Body of pancreas (tissue), 4 donors: ENCODE measurements around the gene PPARA. TPM values are rescaled to one million over a fixed set of nuclear protein-coding genes. Genes with fewer than 3 reads are reported as not detected.

Experiments
- ATAC-seq: fragments of 150-250 bp; one replicate; pipeline ENCODE4 v1.9.1; 2016
- DNase-seq, 4 donors: peaks; one replicate each; pipeline ENCODE4 v3.0.0-alpha.2; 2019
- H3K27ac ChIP-seq, 4 donors: fragments of 200-600 bp; sonication (generic); 1 replicate in 3 of 4; 2 replicates in 1 of 4; pipeline versions ENCODE4 v1.5.1 to v1.6.1; 2016 to 2019; ENCODE audit warnings: mild to moderate bottlenecking in 1 of 4, mixed read lengths in 1 of 4, moderate library complexity in 1 of 4
- H3K27me3 ChIP-seq, 2 donors: fragments of 200-600 bp; sonication (generic); one replicate each; pipeline ENCODE4 v1.6.0; 2016; ENCODE audit warnings: mild to moderate bottlenecking in 1 of 2
- H3K36me3 ChIP-seq, 2 donors: fragments of 200-600 bp; sonication (generic); replicated peaks in 1 of 2; 2 replicates each; pipeline ENCODE4 v1.5.1; 2016; ENCODE audit warnings: low read depth in 2 of 2; ENCODE audit not compliant: insufficient read depth in 1 of 2
- H3K4me1 ChIP-seq: fragments of 200-600 bp; sonication (generic); one replicate; pipeline ENCODE4 v1.6.0; 2016
- H3K4me3 ChIP-seq, 2 donors: fragments of 200-600 bp; sonication (generic); 1 replicate in 1 of 2; 2 replicates in 1 of 2; pipeline ENCODE4 v1.5.1; 2016 to 2019
- H3K9me3 ChIP-seq, 3 donors: fragments of 200-600 bp; sonication (generic); 1 replicate in 2 of 3; 2 replicates in 1 of 3; pipeline ENCODE4 v1.5.1; 2016
- POLR2A ChIP-seq, 3 donors: fragments of 450-650 bp; IDR thresholded peaks; one replicate each; pipeline ENCODE4 v1.6.1; 2016; ENCODE audit warnings: antibody characterized with exemption in 3 of 3, mild to moderate bottlenecking in 2 of 3
- WGBS, 2 donors: methylation state at CpG; one replicate each; pipeline ENCODE4 v1.1.5; 2017; 5-methylcytosine and 5-hydroxymethylcytosine counted together
- intact Hi-C: fragments of 100-400 bp; cut with DNase I; formaldehyde crosslinking; loops from one replicate; pipeline ENCODE4 v1.15.1; 2023
- total RNA-seq, 2 donors: library from RNA; depleted of rRNA; stranded (reverse); fragments of >200 nt; gene quantifications; one replicate each; pipeline ENCODE4 v1.1.0, GENCODE V29; 2016
- TF ChIP-seq, protein P1 (sequence below), 7 experiments: fragments of 450-650 bp in 4 of 7; fragments of 200-600 bp in 3 of 7; sonication (generic) in 3 of 7; IDR thresholded peaks; one replicate each; pipeline ENCODE4 v1.5.1; 2016 to 2019; ENCODE audit warnings: antibody characterized with exemption in 7 of 7

PPARA gene
- total RNA-seq, 2 donors from 2014 or later = 15.8 to 19.8 TPM

DNA sequence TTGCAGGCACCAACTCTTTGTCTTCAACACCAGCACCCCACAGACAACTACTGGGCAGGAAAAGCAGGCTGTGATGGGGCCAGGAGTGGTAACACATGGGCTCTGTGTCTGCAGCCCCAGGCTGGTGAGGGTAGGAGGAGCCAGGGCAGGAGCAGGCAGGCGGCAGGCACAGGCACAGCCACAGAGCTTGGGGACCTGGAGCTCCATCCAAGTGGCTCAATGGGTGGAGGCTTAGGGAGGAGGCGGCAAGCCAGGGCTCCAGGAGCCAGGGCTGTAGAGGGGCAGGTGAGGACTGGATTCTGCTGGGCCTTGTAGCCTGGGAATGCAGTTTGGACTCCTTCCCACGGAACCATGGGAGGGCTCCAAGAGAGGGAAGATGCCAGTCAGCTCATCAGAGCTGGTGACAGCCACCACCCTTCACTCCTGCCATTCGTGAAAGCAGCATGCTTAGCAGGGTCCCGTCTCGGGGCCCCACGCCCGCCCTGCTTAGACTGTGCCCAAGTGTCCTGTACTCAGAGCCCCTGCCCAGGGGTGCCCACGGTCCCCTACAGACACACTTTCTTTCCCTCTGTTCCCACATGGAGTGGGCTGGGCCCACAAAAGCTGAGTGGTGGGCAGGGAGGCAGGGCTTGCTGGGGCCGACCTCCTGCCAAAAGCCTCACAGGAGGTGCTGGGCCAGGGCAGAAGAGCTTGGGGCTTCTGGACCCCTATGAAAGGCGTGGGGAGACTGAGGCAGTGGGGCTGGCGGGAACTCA lies 129.9 kb downstream of the PPARA start:
- TF ChIP-seq, protein P1, sequence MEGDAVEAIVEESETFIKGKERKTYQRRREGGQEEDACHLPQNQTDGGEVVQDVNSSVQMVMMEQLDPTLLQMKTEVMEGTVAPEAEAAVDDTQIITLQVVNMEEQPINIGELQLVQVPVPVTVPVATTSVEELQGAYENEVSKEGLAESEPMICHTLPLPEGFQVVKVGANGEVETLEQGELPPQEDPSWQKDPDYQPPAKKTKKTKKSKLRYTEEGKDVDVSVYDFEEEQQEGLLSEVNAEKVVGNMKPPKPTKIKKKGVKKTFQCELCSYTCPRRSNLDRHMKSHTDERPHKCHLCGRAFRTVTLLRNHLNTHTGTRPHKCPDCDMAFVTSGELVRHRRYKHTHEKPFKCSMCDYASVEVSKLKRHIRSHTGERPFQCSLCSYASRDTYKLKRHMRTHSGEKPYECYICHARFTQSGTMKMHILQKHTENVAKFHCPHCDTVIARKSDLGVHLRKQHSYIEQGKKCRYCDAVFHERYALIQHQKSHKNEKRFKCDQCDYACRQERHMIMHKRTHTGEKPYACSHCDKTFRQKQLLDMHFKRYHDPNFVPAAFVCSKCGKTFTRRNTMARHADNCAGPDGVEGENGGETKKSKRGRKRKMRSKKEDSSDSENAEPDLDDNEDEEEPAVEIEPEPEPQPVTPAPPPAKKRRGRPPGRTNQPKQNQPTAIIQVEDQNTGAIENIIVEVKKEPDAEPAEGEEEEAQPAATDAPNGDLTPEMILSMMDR (IDR thresholded peaks at IDR 0.05) = no peak
- no peak for TF ChIP-seq POLR2A (IDR thresholded peaks at IDR 0.05)
- intact Hi-C loops = no loop called here
- H3K36me3 ChIP-seq = peaks cover 23 to 54% of the 10 kb centered on the region in 2 donors
- no peaks in the 10 kb centered on the region for H3K9me3 ChIP-seq
- H3K4me1 ChIP-seq = no peaks in the 10 kb centered on the region
- 94 to 96% methylated on average over 4 to 12 of the region's 12 CpGs for WGBS, 2 donors
- no peak overlapping the region for H3K27ac ChIP-seq
- DNase-seq (no peak), ATAC-seq (no peak)
- H3K27me3 ChIP-seq = no peaks in the 10 kb centered on the region
- H3K4me3 ChIP-seq = no peak overlapping the region

DNA sequence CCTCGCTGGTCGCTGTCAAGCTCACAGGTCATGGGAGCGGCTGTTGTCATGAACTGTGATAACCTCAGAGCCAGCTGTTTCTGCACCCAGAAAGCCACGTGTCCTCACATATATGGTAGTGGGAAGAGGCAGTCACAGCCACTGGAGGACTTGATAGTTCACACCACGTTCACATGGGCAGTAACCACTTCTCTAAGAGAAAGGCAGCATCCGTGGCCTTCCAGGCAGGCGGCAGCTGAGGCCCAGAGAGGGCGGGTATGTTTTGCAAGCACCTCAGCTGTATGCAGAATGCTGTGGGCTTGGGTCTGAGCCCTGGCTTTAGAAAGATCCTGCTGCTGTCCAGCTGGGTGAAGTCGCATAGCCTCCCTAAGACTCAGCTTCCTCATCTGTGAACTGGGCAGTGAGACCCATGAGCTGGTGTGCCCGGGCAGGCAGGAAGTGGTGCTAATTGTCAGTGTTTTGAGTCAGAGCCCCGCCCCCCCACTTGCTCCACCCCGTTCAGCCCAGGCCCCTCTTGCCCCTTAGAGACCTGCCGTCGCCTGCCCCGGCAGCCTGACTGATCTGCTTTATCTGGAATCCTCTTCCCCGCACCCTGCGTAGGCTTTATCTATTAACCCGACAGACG lies 130.8 kb downstream of the PPARA start:
- Histone ChIP-seq H3K27me3 (no peaks in the 10 kb centered on the region), H3K9me3 (no peaks in the 10 kb centered on the region), H3K36me3 (peaks cover 20 to 54% of the 10 kb centered on the region in 2 donors), H3K4me1 (no peaks in the 10 kb centered on the region), H3K4me3 (no peak overlapping the region), H3K27ac (no peak overlapping the region)
- TF ChIP-seq POLR2A (IDR thresholded peaks at IDR 0.05) = no peak
- TF ChIP-seq, protein P1 (IDR thresholded peaks at IDR 0.05) = no peak
- ATAC-seq = no peak
- DNase-seq = no peak
- intact Hi-C loops = no loop called here
- 83 to 98% methylated on average over 11 to 18 of the region's 19 CpGs for WGBS, 2 donors

DNA sequence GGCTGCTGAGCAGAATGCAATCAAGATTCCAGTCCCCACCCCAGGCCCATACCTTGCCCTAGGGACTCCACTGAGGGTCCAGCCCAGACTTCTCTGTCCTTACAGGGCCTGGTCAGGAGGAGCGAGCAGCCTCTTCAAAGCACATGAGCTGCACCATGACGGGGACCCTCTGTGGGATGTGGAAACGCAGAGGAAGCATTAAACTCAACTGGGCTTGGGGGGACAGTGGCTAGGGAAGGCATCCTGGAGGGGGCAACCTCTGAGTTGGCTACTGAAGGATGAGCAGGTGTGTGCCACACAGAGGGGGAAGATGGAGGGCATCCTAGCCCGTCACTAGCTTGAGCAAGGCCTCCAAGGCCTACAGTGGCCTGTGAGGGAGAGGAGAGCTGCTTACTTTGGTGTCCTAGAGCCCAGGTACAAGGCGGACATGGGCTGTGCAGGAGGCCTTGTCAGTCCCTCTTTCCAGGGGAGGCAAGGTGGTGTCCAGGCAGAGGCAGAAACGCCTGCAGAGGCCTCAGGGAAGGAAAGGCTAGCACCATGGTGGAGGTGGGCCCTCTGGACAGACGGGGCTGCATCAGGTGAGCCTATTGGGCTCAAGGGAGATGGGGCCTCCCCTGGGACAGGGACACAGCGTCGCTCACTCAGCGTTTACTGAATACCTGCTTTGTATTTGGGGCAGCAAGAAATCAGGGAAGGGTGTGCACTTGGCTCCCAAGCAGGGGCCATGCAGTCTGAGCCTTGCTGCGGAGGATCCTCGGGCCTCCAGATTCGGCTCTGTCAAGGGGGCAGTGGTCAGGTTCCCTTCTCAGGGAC lies 131.7 kb downstream of the PPARA start:
- TF ChIP-seq POLR2A (IDR thresholded peaks at IDR 0.05) = no peak
- TF ChIP-seq, protein P1 (IDR thresholded peaks at IDR 0.05) = no peak
- no peak overlapping the region for H3K4me3 ChIP-seq
- H3K27ac ChIP-seq = no peak overlapping the region
- ATAC-seq (no peak), DNase-seq (no peak)
- H3K36me3 ChIP-seq = peaks cover 19 to 51% of the 10 kb centered on the region in 2 donors
- intact Hi-C loops = no loop called here
- 97% methylated on average over 9 to 12 of the region's 13 CpGs for WGBS, 2 donors
- H3K9me3 ChIP-seq = no peaks in the 10 kb centered on the region
- peaks cover 7% of the 10 kb centered on the region for H3K4me1 ChIP-seq
- no peaks in the 10 kb centered on the region for H3K27me3 ChIP-seq

DNA sequence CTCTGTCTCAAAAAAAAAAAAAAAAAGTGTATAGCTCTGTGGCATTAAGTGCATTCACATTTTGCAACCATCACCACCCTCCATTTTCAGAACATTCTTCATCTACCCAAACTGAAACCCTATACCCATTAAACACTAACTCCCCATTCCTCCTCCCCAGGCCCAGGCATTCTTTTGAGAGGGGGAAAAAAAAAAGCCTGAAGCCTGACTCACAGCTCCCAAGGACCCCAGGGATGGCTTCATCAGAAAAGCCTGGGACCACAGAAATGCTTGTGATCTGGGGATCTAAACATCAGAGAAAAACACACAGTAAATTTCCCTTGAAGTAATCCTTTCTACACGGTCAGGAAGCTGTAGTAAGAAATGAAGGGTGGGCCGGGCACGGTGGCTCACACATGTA lies 135.7 kb downstream of the PPARA start:
- no peak overlapping the region for H3K27ac ChIP-seq
- WGBS, 2 donors = 89 to 95% methylated on average over 3 of the region's 3 CpGs

More for the DNA sequence above, 135.7 kb downstream of the PPARA start:
- Histone ChIP-seq H3K9me3 (no peaks in the 10 kb centered on the region), H3K4me3 (no peak overlapping the region), H3K36me3 (peaks cover 5 to 24% of the 10 kb centered on the region in 2 donors), H3K27me3 (no peaks in the 10 kb centered on the region), H3K4me1 (peaks cover 17% of the 10 kb centered on the region)
- TF ChIP-seq POLR2A (IDR thresholded peaks at IDR 0.05) = no peak
- TF ChIP-seq, protein P1 (IDR thresholded peaks at IDR 0.05) = no peak
- DNase-seq (no peak), ATAC-seq (no peak)
- intact Hi-C loops = no loop called here
